ENCODE results near the gene FBXO9. TPM values are rescaled to one million over a fixed set of nuclear protein-coding genes. Genes with fewer than 3 reads are reported as not detected.

FBXO9 gene
- total RNA-seq, 1 experiment from 2014 or later, result 68.4 TPM

DNA sequence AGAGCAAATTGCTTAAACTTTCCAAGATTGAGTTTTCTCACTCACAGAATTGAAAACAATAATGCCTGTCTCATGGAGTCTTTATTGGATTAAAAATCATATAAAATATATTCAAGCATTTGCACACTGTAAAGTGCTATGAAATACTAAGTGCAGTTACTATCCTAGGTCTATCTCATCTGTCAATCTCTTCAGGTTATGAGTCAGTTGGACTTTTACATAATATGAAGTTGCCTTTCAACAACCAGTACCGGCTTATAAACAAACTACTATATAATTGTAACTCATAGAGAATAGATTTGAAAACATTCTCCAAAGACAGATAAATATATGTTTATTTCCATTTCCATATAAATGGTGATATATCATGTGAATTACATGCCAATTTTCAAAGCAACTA lies 49.7 kb upstream of the FBXO9 start:
- H3K56ac ChIP-seq (ENCODE audit: insufficient read length, low read depth, low read length), result no peak overlapping the region
- no peak overlapping the region for H4K8ac ChIP-seq (replicated peaks; ENCODE audit: insufficient read length, low read depth, low read length)
- DNase-seq, result no peak
- no peak overlapping the region for H4K5ac ChIP-seq (ENCODE audit: insufficient read length, low read depth, low read length)
- H2BK12ac ChIP-seq (ENCODE audit: insufficient read length, low read depth, low read length), result no peak overlapping the region
- no peak overlapping the region for H3K4me3 Mint-ChIP-seq
- no peaks in the 10 kb centered on the region for H3K9me3 ChIP-seq (ENCODE audit: control insufficient read depth, low read depth, low read length)
- no peak overlapping the region for H4K91ac ChIP-seq (ENCODE audit: insufficient read length, low read depth, low read length)
- H3K23me2 ChIP-seq (ENCODE audit: insufficient read length, low read depth, low read length, poor library complexity, severe bottlenecking), result no peaks in the 10 kb centered on the region
- H3K27me3 Mint-ChIP-seq (ENCODE audit: low read depth), result no peaks in the 10 kb centered on the region; the same call in 1 of the 2 replicates
- H2AFZ ChIP-seq (ENCODE audit: low read length), result no peak overlapping the region
- H3K18ac ChIP-seq (ENCODE audit: insufficient read length, low read depth, low read length), result no peak overlapping the region
- no peaks in the 10 kb centered on the region for H3K4me1 ChIP-seq (ENCODE audit: insufficient read depth, low read length)
- no peak overlapping the region for H3T11ph ChIP-seq (ENCODE audit: low read length)
- no peak overlapping the region for H3K27ac ChIP-seq (ENCODE audit: insufficient read length, low read depth, low read length)
- H3K4me2 ChIP-seq (ENCODE audit: insufficient read depth, insufficient read length, low read length), result no peak overlapping the region
- TF ChIP-seq, protein P1, sequence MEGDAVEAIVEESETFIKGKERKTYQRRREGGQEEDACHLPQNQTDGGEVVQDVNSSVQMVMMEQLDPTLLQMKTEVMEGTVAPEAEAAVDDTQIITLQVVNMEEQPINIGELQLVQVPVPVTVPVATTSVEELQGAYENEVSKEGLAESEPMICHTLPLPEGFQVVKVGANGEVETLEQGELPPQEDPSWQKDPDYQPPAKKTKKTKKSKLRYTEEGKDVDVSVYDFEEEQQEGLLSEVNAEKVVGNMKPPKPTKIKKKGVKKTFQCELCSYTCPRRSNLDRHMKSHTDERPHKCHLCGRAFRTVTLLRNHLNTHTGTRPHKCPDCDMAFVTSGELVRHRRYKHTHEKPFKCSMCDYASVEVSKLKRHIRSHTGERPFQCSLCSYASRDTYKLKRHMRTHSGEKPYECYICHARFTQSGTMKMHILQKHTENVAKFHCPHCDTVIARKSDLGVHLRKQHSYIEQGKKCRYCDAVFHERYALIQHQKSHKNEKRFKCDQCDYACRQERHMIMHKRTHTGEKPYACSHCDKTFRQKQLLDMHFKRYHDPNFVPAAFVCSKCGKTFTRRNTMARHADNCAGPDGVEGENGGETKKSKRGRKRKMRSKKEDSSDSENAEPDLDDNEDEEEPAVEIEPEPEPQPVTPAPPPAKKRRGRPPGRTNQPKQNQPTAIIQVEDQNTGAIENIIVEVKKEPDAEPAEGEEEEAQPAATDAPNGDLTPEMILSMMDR (conservative IDR thresholded peaks at IDR 0.05), result no peak
- WGBS (ENCODE audit: extremely low coverage, insufficient read length, low lambda C conversion rate), result no CpG with 5 or more reads among the region's 1 CpG
- H3K4ac ChIP-seq (ENCODE audit: low read depth, low read length), result no peak overlapping the region
- H3K4me1 Mint-ChIP-seq, result peaks cover 0 to 3% of the 10 kb centered on the region in 2 experiments; a peak in 1 of 4 replicates
- no peak overlapping the region for H2BK5ac ChIP-seq (ENCODE audit: insufficient read length, low read length)
- no peak overlapping the region for H2AK5ac ChIP-seq (ENCODE audit: insufficient read length, low read length)
- H3K79me1 ChIP-seq (ENCODE audit: insufficient read depth, low read depth, low read length, poor library complexity, severe bottlenecking), result no peaks in the 10 kb centered on the region
- H4K20me1 ChIP-seq (ENCODE audit: control insufficient read depth, insufficient read depth, insufficient read length), result no peaks in the 10 kb centered on the region
- H2BK15ac ChIP-seq (ENCODE audit: low read depth, low read length), result no peak overlapping the region
- no peak overlapping the region for H3K27ac Mint-ChIP-seq
- H3K9me3 Mint-ChIP-seq, result no peaks in the 10 kb centered on the region
- no peak overlapping the region for H2BK120ac ChIP-seq (ENCODE audit: low read depth, low read length, poor library complexity, severe bottlenecking)
- no peak overlapping the region for H3K9ac ChIP-seq (ENCODE audit: extremely low read depth, insufficient read length, low read length)
- H3K79me2 ChIP-seq (ENCODE audit: insufficient read depth, low read length), result no peaks in the 10 kb centered on the region
- H3K14ac ChIP-seq (ENCODE audit: insufficient read depth, low read length), result no peak overlapping the region
- H2BK20ac ChIP-seq (ENCODE audit: low read depth, low read length, poor library complexity, severe bottlenecking), result no peak overlapping the region
- no peak overlapping the region for H3K23ac ChIP-seq (ENCODE audit: insufficient read length, low read depth, low read length)
- no peaks in the 10 kb centered on the region for H3K27me3 ChIP-seq (ENCODE audit: insufficient read depth, low read length)
- peaks cover 7 to 38% (median 30%) of the 10 kb centered on the region in 3 experiments; a peak in 5 of 7 replicates for H3K36me3 Mint-ChIP-seq (ENCODE audit: insufficient read depth in 1 of 3, low read depth in 3 of 3)
